MM.1S (cell line): ENCODE measurements around the gene ATG4A.

Experiments
- DNase-seq: peaks from one replicate; pipeline ENCODE4 v3.0.0-alpha.2; 2015
- H2AFZ ChIP-seq: fragments of 300-600 bp; sonication (generic); 2 replicates; pipeline ENCODE4 v1.6.0; 2016; ENCODE audit warnings: antibody characterized with exemption, low read length
- H3F3A ChIP-seq: fragments of 300-600 bp; sonication (generic); 2 replicates; pipeline ENCODE4 v1.6.1; 2016; ENCODE audit warnings: mild to moderate bottlenecking, antibody characterized with exemption, low read length, moderate library complexity, mixed read lengths; ENCODE audit not compliant: insufficient read depth
- H3K27ac ChIP-seq: fragments of 300-600 bp; sonication (generic); 2 replicates; pipeline ENCODE4 v1.5.1; 2016; ENCODE audit warnings: mild to moderate bottlenecking, low read length
- H3K27me3 ChIP-seq: fragments of 300-600 bp; sonication (generic); replicated peaks from 2 replicates; pipeline ENCODE4 v1.6.0; 2016; ENCODE audit warnings: low read length; ENCODE audit not compliant: insufficient read depth
- H3K36me3 ChIP-seq: fragments of 300-600 bp; sonication (generic); replicated peaks from 2 replicates; pipeline ENCODE4 v1.6.1; 2016; ENCODE audit warnings: mild to moderate bottlenecking, low read length, mixed read lengths; ENCODE audit not compliant: insufficient read depth
- H3K4me1 ChIP-seq: fragments of 300-600 bp; sonication (generic); 2 replicates; pipeline ENCODE4 v1.6.1; 2016; ENCODE audit warnings: low read length, mixed read lengths
- H3K4me2 ChIP-seq: fragments of 300-600 bp; sonication (generic); 2 replicates; pipeline ENCODE4 v1.6.0; 2016; ENCODE audit warnings: low read depth, low read length
- H3K4me3 ChIP-seq: fragments of 300-600 bp; sonication (generic); 2 replicates; pipeline ENCODE4 v1.5.1; 2016; ENCODE audit warnings: low read length, mixed read lengths
- H3K79me2 ChIP-seq: fragments of 300-600 bp; sonication (generic); 2 replicates; pipeline ENCODE4 v1.6.1; 2016; ENCODE audit warnings: mixed run types, low read length, mixed read lengths
- H3K9ac ChIP-seq: fragments of 300-600 bp; sonication (generic); 2 replicates; pipeline ENCODE4 v1.6.1; 2016; ENCODE audit warnings: low read length, mixed read lengths
- H3K9me2 ChIP-seq: fragments of 300-600 bp; sonication (generic); replicated peaks from 2 replicates; pipeline ENCODE4 v1.6.1; 2016; ENCODE audit warnings: mild to moderate bottlenecking, low read length, mixed read lengths; ENCODE audit not compliant: insufficient read depth
- H3K9me3 ChIP-seq: fragments of 300-600 bp; sonication (generic); replicated peaks from 2 replicates; pipeline ENCODE4 v1.6.1; 2016; ENCODE audit warnings: mild to moderate bottlenecking, low read length, mixed read lengths; ENCODE audit not compliant: insufficient read depth
- H4K20me1 ChIP-seq: fragments of 300-600 bp; sonication (generic); 2 replicates; pipeline ENCODE4 v1.6.1; 2016; ENCODE audit warnings: mild to moderate bottlenecking, low read length, moderate library complexity, mixed read lengths; ENCODE audit not compliant: insufficient read depth
- EZH2 ChIP-seq: fragments of 300-600 bp; sonication (generic); optimal IDR thresholded peaks from 2 replicates; pipeline ENCODE3; 2017; ENCODE audit warnings: low read depth, mild to moderate bottlenecking, antibody characterized with exemption, low read length, mixed read lengths
- EZH2phosphoT487 ChIP-seq: fragments of 300-600 bp; sonication (generic); IDR thresholded peaks from 2 replicates; pipeline ENCODE4 v1.6.1; 2018; ENCODE audit warnings: antibody characterized with exemption, low read length
- TF ChIP-seq, protein P1 (sequence below): fragments of 300-600 bp; sonication (generic); IDR thresholded peaks from 2 replicates; pipeline ENCODE4 v1.5.1; 2016; ENCODE audit warnings: antibody characterized with exemption, low read length, mixed read lengths

ATG4A gene

DNA sequence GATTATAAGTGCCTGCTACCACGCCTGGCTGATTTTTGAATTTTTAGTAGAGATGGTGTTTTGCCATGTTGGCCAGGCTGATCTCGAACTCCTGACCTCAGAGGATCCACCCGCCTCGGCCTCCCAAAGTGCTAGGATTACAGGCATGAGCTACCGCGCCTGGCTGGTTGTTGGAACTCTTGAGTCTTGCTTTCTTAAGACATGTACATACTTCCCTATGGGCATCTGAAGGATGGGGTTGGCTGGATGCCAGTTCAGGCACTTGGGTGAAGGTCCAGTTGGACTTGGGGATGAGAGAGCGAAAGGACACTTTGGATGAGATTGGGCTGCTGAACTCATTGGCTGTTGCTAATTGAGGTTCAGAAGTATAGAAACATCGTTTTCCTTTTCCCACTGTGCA, 40.5 kb downstream of the ATG4A start:
- no peaks in the 10 kb centered on the region for H3K4me1 ChIP-seq
- no peaks in the 10 kb centered on the region for H3K79me2 ChIP-seq
- no peaks in the 10 kb centered on the region for H3K9me2 ChIP-seq
- TF ChIP-seq, protein P1, sequence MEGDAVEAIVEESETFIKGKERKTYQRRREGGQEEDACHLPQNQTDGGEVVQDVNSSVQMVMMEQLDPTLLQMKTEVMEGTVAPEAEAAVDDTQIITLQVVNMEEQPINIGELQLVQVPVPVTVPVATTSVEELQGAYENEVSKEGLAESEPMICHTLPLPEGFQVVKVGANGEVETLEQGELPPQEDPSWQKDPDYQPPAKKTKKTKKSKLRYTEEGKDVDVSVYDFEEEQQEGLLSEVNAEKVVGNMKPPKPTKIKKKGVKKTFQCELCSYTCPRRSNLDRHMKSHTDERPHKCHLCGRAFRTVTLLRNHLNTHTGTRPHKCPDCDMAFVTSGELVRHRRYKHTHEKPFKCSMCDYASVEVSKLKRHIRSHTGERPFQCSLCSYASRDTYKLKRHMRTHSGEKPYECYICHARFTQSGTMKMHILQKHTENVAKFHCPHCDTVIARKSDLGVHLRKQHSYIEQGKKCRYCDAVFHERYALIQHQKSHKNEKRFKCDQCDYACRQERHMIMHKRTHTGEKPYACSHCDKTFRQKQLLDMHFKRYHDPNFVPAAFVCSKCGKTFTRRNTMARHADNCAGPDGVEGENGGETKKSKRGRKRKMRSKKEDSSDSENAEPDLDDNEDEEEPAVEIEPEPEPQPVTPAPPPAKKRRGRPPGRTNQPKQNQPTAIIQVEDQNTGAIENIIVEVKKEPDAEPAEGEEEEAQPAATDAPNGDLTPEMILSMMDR, result no peak
- H3K27me3 ChIP-seq, result no peaks in the 10 kb centered on the region
- H3F3A ChIP-seq, result no peaks in the 10 kb centered on the region
- H3K27ac ChIP-seq, result no peak overlapping the region
- no peak overlapping the region for H3K4me2 ChIP-seq
- H4K20me1 ChIP-seq, result no peaks in the 10 kb centered on the region
- no peak overlapping the region for H2AFZ ChIP-seq
- no peaks in the 10 kb centered on the region for H3K9me3 ChIP-seq
- H3K4me3 ChIP-seq, result no peak overlapping the region
- H3K9ac ChIP-seq, result no peak overlapping the region
- no peaks in the 10 kb centered on the region for H3K36me3 ChIP-seq
- no peak for DNase-seq

DNA sequence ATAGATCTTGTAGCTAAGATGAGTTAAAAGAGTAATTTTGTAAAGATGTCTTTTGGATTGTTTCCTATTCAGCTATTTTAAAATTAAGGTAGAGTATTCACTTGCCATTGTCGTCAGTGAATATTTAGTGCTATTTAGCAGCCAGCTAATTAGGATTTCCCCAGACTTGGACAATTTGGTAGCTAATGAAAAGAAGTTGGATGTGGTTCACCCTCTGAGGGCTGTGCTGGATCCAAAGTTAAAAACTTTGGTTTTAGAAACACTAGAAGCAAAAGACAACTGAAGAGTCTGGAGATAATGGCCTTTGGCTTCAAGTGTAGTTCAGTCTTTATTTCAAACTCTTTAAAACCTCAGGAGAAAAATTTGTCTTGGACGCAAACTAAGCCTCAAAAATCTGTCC, 41.3 kb downstream of the ATG4A start:
- no peaks in the 10 kb centered on the region for H3F3A ChIP-seq
- no peaks in the 10 kb centered on the region for H4K20me1 ChIP-seq
- H3K79me2 ChIP-seq, result no peaks in the 10 kb centered on the region
- no peak overlapping the region for H3K4me3 ChIP-seq
- H3K9ac ChIP-seq, result no peak overlapping the region
- H2AFZ ChIP-seq, result no peak overlapping the region
- no peak overlapping the region for H3K27ac ChIP-seq
- DNase-seq, result no peak
- TF ChIP-seq EZH2phosphoT487 (no peak), EZH2 (no peak)
- TF ChIP-seq, protein P1, result no peak
- H3K4me2 ChIP-seq, result no peak overlapping the region
- no peaks in the 10 kb centered on the region for H3K4me1 ChIP-seq
- no peaks in the 10 kb centered on the region for H3K9me2 ChIP-seq
- H3K27me3 ChIP-seq, result no peaks in the 10 kb centered on the region
- no peaks in the 10 kb centered on the region for H3K9me3 ChIP-seq
- no peaks in the 10 kb centered on the region for H3K36me3 ChIP-seq

DNA sequence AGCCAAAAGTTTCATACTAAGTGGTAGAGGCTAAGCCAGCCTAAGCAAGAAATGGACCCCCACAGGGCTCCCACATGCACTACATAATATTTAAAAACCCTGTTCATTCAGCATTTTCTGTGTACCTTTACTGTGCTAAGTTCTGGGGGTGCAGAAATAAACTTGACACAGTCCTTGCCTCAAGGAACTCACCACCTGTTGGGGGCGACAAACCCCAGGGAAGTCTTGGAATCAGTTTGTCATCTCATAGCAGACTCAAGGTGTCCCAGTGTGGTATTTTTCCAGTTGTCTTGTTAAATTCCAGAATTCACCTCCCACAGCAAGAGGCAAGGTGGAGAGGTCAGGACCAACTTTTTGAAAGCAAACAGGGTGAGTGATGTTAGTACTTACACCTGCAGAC, 43.1 kb downstream of the ATG4A start:
- H3K79me2 ChIP-seq, result no peaks in the 10 kb centered on the region
- TF ChIP-seq, protein P1, result peak; percentile 16
- TF ChIP-seq EZH2phosphoT487, result no peak

More for the DNA sequence above, 43.1 kb downstream of the ATG4A start:
- Histone ChIP-seq H3K9me3 (no peaks in the 10 kb centered on the region), H3K27ac (no peak overlapping the region), H3K4me1 (no peaks in the 10 kb centered on the region), H3K9me2 (no peaks in the 10 kb centered on the region), H3K4me3 (no peak overlapping the region), H3K36me3 (no peaks in the 10 kb centered on the region), H3K27me3 (no peaks in the 10 kb centered on the region), H4K20me1 (no peaks in the 10 kb centered on the region), H2AFZ (no peak overlapping the region), H3F3A (no peaks in the 10 kb centered on the region), H3K4me2 (no peak overlapping the region), H3K9ac (no peak overlapping the region)
- DNase-seq, result no peak
